Fibroblast of pulmonary artery (primary cell): ENCODE data around the gene TJAP1.

Experiments
- DNase-seq: peaks from one replicate; pipeline ENCODE4 v3.0.0-alpha.2; 2010; ENCODE audit warnings: low read depth
- H3K4me3 ChIP-seq: replicated peaks from 2 replicates; pipeline ENCODE4 v1.5.1; 2011; ENCODE audit warnings: low read depth, mild to moderate bottlenecking, control low read depth, low read length, moderate library complexity
- TF ChIP-seq, protein P1 (sequence below): IDR thresholded peaks from 2 replicates; pipeline ENCODE4 v1.5.1; 2011; ENCODE audit warnings: mild to moderate bottlenecking, control low read depth, low read length, inconsistent platforms; ENCODE audit errors: missing control alignments

TJAP1 gene

DNA sequence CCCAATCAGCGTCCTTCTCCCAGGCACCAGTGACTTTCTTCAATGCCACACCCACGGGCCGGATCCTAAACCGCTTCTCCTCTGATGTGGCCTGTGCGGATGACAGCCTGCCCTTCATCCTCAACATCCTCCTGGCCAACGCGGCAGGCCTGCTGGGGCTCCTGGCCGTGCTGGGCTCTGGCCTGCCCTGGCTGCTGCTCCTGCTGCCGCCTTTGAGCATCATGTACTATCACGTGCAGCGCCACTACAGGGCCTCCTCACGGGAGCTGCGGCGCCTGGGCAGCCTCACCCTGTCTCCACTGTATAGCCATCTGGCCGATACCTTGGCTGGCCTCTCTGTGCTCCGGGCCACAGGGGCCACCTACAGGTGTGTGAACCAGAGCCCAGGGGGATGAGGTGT lies 31.8 kb upstream of the TJAP1 start:
- TF ChIP-seq, protein P1, sequence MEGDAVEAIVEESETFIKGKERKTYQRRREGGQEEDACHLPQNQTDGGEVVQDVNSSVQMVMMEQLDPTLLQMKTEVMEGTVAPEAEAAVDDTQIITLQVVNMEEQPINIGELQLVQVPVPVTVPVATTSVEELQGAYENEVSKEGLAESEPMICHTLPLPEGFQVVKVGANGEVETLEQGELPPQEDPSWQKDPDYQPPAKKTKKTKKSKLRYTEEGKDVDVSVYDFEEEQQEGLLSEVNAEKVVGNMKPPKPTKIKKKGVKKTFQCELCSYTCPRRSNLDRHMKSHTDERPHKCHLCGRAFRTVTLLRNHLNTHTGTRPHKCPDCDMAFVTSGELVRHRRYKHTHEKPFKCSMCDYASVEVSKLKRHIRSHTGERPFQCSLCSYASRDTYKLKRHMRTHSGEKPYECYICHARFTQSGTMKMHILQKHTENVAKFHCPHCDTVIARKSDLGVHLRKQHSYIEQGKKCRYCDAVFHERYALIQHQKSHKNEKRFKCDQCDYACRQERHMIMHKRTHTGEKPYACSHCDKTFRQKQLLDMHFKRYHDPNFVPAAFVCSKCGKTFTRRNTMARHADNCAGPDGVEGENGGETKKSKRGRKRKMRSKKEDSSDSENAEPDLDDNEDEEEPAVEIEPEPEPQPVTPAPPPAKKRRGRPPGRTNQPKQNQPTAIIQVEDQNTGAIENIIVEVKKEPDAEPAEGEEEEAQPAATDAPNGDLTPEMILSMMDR, result no peak
- no peak for DNase-seq

DNA sequence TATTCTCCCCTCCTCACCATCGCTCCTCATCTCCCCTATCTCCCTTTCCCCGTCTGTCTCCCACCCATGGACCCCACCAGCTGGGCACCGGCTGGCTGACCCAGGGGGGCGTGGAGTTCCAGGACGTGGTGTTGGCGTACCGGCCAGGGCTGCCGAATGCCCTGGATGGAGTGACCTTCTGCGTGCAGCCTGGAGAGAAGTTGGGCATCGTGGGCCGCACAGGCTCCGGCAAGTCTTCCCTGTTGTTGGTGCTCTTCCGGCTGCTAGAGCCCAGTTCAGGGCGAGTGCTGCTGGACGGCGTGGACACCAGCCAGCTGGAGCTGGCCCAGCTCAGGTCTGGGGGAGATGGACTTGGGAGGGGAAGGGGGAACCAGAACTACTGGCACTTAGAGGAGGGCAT lies 29.8 kb upstream of the TJAP1 start:
- no peak overlapping the region for H3K4me3 ChIP-seq
- DNase-seq, result no peak

More for the DNA sequence above, 31.8 kb upstream of the TJAP1 start:
- H3K4me3 ChIP-seq, result no peak overlapping the region

DNA sequence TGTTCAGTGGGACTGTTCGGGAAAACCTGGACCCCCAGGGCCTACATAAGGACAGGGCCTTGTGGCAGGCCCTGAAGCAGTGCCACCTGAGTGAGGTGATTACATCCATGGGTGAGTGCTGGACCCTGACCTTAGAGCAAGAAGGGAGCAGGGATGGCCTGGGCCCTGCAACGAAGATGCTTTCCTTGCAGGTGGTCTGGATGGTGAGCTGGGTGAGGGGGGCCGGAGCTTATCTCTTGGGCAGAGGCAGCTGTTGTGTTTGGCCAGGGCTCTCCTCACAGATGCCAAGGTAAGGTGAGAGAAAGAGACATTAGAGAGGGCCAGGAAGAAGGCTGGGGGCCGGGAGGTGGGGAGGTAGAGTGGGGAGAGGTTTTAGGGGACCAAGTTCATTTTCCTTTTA lies 28.5 kb upstream of the TJAP1 start:
- TF ChIP-seq, protein P1, result no peak
- no peak overlapping the region for H3K4me3 ChIP-seq
- no peak for DNase-seq

More for the DNA sequence above, 29.8 kb upstream of the TJAP1 start:
- TF ChIP-seq, protein P1, result no peak

- TF ChIP-seq, protein P1, result no peak
- DNase-seq, result no peak
- no peak overlapping the region for H3K4me3 ChIP-seq
Observed at GRCh38 chr6:43450699-43451131, 26.7 kb upstream of the TJAP1 start.

DNA sequence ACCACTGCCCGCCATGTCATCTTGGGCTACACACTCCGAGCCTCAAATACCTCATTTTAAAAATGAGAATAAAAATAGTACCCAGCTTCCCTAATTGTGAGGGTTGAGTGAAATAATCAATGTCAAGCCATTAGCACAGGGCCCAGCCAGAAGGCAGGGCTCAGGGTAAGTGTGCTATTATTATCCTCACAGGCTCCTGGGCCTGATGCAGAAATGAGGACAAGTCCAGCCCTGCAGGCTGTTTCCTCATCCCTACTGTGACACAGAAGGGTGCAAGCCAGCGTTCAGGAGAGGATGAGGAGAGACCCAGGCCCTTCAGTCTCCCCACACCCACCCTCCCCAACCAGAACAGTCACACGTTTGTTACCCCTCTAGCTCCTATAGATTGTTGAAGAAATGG lies 26.0 kb upstream of the TJAP1 start:
- no peak for DNase-seq
- H3K4me3 ChIP-seq, result no peak overlapping the region
- TF ChIP-seq, protein P1, result no peak

- no peak for DNase-seq
- H3K4me3 ChIP-seq, result no peak overlapping the region
- TF ChIP-seq, protein P1, result no peak
Observed at GRCh38 chr6:43451939-43452338, 25.4 kb upstream of the TJAP1 start.

- no peak for DNase-seq
- H3K4me3 ChIP-seq, result no peak overlapping the region
- TF ChIP-seq, protein P1, result no peak
Observed at GRCh38 chr6:43452896-43453295, 24.5 kb upstream of the TJAP1 start.
